GM18520 (cell line): ENCODE measurements around the gene CACNG1.
"Not testable (repeated sequence)": the region's sequence is repeated elsewhere in the genome, so short reads cannot be mapped to it uniquely, and the experiment has no call there.

ENCODE experiments used
- ATAC-seq: cut with Tn5 transposase; IDR thresholded peaks from one replicate; pipeline ENCODE4 v1.9.1; 2021; ENCODE audit not compliant: unreplicated experiment

The CACNG1 gene

DNA sequence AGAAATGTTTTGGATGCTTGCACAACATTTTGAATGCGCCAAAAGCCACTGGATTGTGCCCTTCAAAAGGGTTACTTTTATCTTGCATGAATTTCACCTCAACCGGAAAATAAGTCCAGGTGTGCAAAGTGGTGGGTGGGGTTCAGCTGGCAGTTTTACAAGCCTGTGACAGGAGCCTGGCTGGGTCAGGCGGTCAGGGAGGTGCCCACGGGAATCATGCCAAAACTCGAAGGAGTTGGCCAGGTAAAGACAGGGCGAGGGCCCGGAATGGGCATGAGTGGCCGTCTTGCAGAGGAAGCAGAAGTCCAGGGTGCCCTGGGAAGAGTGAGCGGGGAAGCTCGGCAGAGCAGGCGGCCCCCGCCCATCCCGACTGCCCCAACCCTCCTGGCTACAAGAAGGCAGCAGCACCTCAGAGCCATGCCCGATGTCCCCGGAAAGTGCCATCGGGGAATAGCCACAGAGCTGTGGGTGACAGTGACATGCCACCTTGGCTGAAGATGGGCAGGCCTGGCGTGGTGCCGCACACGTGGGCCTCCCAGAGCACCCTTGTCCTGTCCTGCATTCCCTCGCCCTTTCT is 19.1 kb upstream of the CACNG1 start:
- no peak for ATAC-seq

DNA sequence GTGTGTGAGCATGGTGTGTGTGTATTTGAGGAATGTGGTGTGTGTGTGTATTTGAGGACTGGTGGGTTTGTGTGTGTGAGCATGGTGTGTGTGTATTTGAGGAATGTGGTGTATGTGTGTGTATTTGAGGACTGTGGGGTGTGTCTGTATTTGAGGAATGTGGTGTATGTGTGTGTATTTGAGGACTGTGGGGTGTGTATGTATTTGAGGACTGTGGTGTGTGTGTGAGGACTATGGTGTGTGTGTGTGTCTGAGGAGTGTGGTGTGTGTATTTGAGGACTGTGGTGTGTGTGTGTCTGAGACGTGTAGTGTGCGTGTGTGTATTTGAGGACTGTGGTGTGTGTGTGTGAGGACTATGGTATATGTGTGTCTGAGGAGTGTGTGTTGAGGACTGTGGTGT is 18.0 kb upstream of the CACNG1 start:
- ATAC-seq, result no peak

DNA sequence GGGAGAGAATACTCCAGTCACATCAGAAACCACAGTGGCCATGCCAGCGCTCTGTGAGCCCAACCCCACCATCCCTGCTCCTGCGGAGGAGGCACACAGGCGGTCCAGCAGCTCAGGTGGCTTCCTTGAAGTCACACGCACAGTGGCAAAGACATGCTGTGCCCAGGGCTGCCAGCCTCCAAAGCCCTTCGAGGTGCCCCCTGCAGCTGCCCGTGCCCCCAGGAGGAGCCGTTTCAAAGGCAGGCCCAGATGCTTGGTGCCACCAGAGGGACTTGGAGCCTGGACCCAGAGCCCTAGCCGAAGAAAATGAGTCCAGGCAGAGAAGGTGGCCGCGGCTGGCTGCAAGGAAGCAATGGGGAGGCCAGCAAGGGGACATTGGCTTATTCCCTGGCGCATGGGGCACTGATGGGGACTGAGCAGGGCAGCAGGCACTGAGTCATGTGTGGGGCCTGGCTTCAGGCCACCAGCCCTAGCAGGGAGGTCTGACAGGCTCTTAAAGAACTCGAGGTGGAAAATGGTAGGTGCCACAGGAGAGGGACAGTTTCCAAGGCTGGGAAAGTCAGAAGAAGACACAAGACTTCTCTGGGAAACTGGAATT is 17.2 kb upstream of the CACNG1 start:
- no peak for ATAC-seq

DNA sequence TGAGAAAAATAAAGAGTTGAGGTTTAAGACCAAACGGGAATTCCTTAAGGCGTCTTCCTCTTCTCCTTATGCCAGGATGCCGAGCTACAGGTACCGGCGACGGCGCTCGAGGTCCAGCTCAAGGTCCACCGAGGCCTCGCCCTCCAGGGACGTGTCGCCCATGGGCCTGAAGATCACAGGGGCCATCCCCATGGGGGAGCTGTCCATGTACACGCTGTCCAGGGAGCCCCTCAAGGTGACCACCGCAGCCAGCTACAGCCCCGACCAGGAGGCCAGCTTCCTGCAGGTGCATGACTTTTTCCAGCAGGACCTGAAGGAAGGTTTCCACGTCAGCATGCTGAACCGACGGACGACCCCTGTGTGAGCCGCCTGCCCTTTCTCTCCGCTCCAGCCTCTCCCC is 13.7 kb upstream of the CACNG1 start:
- no peak for ATAC-seq

DNA sequence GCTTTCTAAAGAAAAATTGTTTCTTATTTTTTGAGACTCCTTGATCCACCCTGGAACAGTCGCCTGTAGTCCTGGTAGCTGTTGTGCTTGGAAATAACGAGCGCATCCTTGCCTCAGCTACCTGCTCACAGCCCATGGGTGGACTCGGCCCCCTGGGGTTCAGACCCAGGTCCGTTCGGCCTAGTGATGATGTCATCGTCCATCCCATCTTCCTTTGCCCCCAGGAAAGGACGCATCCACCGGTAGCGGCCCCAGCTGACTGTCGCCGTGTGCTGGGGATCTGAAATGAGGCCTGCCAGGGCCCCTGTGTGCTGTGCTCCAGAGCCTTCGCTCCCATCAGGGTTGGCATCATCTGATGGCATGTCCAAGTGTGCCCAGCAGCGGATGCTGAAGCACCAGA is 12.0 kb upstream of the CACNG1 start:
- no peak for ATAC-seq

DNA sequence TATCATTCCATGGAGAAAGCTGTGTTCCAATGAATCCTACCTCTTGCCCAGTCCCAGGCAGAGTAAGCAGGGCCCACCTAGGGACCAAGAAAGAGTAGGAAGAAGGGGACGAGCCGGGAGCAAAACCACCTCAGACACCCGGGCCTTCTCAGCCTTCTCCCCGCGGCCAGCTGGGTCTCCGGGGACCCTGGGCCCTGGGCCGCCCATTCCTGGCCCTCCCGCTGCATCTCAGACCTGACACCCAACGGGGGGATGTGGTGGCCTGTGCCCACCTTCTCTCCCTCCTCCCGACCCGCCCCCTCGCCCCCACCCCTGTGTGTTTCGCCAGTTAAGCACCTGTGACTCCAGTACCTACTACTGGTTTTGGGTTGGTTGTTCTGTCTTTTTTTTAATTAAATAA is 11.4 kb upstream of the CACNG1 start:
- ATAC-seq, result no peak

DNA sequence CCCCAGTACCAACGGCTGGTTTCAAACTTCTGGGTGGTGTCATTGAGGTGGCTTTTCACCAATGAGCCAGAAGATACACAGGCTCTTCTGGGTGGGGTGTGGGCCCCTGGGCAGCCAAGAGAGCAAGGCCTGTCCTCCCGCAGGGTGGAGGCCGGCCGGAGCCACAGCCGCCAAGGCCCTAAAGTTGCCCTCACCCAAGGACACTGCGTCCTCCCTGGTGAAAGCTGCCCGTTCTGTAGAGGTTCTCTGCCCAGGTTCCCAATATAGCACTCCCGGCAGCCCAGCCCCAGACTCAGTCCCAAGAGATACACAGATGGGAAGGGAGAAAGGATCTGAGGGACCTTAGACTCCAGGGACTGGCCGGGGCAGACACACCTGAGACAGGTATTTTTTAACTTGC is 10.7 kb upstream of the CACNG1 start:
- no peak for ATAC-seq

DNA sequence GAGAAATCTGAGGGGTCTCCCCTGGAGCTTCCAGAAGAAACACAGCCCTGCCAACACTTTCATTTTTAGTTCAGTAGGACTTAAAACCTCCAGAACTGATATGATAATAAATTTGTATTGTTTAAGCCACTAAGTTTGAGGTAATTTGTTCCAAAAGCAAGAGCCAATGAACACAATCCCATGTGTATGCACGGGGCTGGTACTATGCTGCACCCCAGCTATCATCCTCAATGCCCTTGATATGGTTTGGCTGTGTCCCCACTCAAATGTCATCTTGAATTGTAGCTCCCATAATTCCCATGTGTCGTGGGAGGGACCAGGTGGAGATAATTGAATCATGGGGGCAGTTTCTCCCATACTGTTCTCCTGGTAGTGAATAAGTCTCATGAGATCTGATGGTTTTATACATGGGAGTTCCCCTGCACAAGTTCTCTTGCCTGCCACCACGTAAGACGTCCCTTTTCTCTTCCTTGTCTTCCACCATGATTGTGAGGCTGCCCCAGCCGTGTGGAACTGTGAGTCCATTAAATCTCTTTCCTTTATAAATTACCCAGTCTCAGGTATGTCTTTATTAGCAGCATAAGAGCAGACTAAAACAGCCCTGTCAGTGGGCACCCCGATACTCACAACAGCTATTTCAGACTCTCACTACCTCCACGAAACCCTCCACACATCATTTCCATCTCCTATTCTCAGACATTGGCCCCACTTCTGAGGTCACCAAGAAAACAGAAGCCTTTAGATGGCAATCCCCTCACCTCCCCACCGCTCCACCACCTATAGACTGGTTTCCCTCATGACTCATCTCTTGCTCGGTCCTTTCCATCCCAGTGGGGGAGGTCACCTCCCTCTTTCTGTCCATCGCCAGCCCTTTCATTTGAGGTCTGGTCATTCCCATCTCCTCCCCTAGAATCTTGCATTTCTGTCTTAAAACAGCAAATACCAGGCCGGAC is 8.9 kb upstream of the CACNG1 start:
- ATAC-seq, result no peak

DNA sequence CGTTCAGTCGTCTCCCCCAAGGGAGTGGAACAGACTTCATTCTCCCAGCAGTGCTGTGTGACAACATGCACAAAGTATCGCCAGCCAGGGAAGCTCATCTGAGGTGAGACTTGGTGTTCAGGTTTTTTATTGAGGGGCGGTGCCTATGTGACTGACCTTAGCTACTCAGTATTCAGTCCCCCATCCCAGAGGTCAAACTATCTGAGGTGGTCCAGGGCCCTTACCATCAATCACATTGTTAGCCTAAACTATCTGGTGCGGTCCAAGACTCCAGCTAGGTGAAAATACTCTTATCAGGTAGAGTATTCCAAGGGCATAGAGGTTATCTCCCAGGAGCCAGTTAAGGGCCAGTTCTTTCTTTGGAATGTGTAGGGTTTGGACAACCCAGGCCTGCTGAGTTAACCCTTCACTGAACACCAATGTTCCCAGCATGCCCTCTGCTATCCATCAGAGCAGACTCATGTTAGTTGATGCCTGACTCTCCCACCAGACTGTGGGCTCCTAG is 5.4 kb upstream of the CACNG1 start:
- ATAC-seq, result no peak

DNA sequence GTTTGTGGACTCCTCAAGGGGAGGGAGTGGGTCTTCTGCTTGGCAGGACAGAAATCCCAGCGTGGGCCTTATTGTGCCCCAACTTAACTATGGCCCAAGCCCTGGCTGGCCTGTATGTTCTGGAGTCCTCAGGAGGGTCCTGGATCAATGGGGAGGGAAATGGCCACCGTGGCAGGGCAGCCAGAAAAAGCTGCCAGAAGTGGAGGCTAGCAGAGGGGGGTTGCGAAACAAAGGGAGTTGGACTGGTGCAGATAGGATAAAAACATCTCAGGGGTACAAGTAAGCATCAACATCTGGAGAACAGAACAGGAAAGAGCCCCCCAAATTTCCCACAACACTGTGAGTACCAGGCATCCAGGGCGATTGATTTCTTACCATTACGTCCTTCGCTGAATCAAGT is 3.7 kb upstream of the CACNG1 start:
- ATAC-seq, result no peak

DNA sequence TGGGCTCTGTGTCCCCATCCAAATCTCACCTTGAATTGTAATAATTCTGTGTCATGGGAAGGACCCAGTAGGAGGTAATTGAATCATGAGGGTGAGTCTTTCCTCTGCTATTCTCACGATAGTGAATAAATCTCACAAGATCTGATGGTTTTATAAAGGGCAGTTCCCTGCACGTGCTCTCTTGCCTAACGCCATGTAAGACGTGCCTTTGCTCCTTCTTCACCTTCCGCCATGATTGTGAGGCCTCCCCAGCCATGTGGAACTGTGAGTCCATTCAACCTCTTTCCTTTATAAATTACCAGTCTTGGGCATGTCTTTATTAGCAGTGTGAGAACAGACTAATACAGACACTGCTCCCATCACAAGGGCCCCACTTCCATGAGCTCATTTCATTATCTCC is 3.2 kb upstream of the CACNG1 start:
- not testable (repeated sequence) for ATAC-seq

DNA sequence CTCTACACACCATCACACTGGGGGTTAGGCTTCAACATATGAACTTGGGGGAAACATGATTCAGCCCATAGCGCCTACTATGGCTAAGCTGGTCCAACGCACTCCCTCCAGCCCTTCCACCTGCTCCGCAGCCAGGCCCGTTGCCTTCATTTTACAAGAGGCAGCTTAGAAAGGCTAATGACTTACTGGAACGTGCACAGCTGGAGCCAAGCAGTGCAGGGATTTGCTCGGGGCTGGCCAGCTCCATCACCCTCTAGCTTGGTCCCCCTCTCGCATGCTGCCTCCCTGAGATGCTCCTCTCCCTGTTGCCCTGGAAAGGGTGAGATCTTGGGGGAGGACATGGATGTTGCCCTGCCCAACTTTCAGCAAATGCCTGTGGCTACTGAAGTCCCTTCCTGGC is 2.8 kb upstream of the CACNG1 start:
- no peak for ATAC-seq

DNA sequence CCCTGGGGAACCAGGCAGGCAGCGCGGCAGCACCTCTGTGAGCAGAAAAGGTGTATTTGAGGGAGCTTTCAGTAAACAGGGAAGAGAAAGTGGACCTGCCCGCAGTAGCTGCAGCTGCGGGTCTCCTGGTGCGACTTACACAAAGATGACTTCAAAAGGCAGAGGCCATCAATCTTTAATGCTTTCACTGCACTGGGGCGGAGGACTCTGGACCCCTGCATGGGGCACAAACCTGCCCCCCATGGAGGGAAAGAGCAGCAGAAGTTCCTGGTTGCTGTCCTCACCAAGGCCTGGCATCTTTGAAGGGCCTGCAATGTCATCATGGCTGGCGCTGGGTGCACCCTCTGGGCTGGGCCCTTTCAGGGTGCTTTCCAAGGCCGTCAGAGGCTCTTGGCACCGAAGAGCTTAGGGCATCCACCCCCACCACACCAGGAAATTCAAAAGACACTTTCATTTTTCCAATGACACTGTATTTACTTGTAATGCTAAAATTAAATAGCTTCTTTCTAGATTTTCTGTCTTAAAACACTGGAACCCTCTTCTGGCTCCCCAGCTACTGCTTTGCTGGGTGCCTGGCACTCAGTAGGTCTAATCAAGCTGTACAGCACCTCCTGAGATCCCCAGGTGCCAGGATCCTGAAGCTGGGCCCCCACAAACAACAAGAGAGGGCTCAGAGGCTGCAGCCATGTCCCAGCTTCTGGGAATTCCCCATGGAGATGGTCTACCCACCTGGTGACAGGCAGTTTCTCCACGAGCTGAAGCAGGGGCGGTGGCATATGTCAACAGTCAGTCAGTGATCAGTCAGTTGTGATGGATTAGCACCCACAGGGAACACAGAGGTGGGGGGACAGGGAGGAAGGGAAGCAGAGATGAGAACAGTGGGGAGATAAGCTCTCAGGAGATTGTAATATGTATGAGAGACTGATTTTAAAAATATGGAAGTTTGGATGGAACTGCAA is 2.1 kb upstream of the CACNG1 start:
- ATAC-seq, result no peak

DNA sequence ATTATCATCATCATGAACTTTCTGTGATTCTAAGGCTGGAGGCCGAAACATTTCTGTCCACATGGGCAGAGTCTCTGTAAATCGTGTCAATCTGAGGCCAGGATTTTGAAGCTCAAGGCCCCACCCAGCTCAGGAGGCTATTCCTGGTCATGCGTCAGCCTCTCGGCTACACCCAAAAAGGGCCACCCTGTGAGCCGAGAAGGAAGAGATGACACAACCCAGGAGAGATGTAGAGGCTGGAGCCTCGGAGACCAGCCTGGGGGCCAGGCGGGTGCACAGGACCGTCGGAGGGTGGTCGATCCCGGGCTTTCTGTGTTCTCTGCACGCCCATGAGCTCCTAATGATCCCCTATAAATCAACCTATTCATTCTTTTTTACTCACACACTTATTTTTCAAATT is 1.1 kb upstream of the CACNG1 start:
- no peak for ATAC-seq

DNA sequence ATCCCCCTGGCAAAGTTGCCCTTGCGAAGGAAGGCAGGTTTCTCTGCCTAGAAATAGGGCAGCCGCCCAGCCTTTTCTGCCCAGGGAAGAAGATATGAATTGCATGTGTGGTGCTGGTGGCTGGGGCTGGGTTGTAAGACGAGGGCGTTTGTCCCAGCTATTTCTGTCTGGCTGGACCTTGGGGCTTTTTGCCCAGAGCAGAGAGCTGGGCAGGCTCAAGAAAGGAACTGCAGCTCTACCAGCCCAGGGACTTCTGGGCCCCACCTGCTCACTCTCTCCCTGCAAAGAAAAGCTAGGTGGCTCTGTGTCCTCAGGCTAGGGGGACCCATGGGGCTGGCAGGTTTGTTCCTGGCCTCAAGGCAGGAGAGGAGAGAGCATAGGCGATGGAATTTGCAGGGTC is 586 bp downstream of the CACNG1 start:
- no peak for ATAC-seq

DNA sequence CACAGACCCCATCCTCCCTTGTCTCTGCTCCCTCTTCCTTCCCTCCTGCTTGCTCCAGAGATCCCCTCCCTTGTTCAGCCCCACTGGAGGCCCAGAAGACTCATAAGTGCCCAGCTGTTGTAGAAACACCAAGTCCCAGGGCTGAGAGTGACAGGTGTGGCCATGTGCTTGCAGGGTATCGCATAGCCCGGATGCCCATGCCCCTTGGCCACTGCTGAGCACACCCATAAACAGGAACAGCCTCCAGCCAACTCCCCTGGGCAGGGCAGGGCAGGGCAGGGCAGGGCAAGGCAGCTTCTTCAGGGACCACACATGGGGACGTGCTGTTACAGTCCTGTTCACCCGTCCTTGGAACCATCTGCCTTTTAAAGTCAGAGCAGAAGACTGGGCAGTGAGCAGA is 2.0 kb downstream of the CACNG1 start:
- ATAC-seq, result no peak

DNA sequence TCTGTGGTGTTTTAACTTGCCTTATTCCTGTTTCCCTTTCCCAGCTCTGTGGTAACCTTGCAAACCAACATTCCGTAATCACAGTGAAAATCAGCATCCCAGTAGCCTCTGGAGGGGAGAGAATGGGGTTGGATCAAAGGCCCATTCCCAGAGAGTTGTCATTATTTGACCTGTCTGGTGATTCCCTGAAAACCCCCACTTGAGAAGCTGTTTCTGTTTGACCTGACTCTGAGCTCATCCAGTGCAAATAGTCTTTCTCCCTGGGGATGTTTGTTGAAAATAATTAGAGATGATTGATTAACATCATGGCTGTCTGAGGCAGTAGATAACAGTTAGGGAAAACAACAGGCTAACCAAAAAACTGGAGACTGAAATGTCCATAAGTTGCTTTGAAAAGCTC is 3.0 kb downstream of the CACNG1 start:
- no peak for ATAC-seq

DNA sequence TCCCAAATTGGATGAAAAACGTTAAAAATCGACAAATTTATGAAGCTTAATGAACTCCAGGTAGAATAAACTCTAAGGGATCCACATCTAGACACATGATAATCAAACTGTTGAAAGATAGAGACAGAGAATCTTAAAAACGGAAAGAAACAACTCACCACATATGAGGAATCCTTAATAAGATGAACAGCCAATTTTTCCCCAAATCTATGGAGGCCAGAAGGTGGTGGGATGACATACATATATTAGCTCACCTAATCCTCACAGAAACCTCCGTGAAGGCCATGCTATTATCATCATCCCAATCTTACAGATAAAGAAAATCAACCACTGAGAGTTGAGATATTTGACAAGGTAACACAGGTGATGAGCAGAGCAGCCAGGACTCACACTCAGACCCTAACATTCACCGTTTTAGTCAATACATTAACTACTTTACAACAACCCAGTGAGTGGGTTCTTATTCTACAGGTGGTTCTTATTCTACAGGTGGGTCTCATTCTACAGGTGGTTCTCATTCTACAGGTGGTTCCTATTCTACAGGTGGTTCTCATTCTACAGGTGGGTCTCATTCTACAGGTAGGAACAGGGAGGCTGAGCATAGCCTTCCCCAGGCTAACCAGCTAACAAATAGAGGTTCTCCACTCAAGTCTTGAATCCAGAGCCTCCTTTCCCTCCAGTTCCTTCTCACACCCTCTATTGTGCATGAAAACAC is 4.8 kb downstream of the CACNG1 start:
- no peak for ATAC-seq

DNA sequence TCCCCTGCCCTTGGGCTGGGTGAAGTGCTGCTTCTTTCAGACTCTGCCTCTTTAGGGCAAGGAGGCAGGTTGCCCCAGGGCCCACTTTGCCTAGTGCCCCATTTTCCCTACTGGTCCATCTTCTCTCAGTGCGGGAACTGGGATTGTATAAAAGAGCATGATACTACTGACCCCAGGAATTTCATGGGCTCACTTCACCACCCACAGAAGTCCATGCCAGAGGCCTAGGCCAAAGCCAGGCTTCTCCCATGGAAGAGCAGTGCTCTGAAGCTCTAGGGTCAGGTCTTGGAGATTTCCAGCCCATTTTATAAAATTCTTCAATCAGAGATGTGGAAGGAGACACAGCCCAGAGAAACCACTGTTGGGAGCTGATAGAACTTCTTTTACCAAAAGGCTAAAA is 5.7 kb downstream of the CACNG1 start:
- ATAC-seq, result no peak

DNA sequence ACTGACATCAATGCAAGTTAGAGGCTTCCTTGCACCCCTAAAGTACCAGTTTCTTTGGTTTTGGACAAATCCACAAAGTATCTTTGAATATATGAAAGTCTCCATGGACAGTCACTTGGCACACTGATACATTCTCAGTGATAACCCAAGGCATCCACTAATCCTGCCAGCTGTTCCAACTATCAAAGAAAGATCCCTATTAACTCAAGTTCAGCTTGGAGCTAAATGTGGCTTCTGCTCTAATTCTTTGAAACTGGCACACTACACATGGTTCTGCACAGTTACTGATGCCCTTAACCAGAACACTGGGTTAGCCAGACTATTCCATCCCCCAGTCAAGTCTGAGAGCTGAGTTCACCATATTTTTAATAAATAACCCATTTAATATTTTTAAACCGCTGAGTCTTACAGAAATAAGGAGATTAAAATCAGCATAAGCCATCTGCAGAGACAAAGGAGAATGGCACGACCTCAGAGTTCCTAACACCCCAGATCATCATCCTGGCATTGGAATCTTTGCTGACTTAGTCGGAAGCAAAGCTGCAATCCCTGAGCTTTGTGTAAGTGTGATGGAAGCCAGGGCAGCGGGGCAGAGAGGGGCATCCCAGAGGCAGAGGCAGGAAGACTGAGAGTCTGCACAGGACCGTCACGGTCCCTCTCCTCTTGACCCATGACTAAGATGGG is 6.3 kb downstream of the CACNG1 start:
- no peak for ATAC-seq
